Stimulated activated CD8-positive, alpha-beta memory T cell treated with anti-CD3 and anti-CD28 coated beads, Interleukin-15, amount 100 ng/mL, for 4 hours (primary cell): Measurements from ENCODE around the gene TPRKB.
"Not testable (repeated sequence)": the region's sequence is repeated elsewhere in the genome, so short reads cannot be mapped to it uniquely, and the experiment has no call there.

Source experiments
- DNase-seq, 2 donors: peaks; one replicate each; pipeline ENCODE4 v3.0.0-alpha.2; 2020; ENCODE audit warnings: low read depth in 2 of 2

TPRKB gene

GRCh38 chr2:73736855-73737779 is at the start of gene TPRKB:
TPRKB (minus strand) TSS chr2:73737345; CDS start chr2:73734569, 2,776 bp downstream.
- peak; percentile 86 to 92 for DNase-seq

GRCh38 chr2:73783883-73784282 is 46.7 kb upstream of the TPRKB start, which contains the start of gene C2orf78:
C2orf78 (plus strand) TSS chr2:73784183; CDS start chr2:73784310, 127 bp downstream.
- not testable (repeated sequence) for DNase-seq

- DNase-seq, result not testable (repeated sequence)
Observed at GRCh38 chr2:73783402-73783801, 46.3 kb upstream of the TPRKB start.

- no peak for DNase-seq
Observed at GRCh38 chr2:73780237-73780582, 43.1 kb upstream of the TPRKB start.

- DNase-seq, result peak; percentile 88 to 95
Observed at GRCh38 chr2:73779467-73780236, 42.5 kb upstream of the TPRKB start, which contains the start of gene DUSP11. DUSP11 (minus strand) TSS chr2:73780103; CDS start chr2:73779974, 129 bp downstream.

GRCh38 chr2:73778867-73779466 is 41.8 kb upstream of the TPRKB start:
- DNase-seq, result not testable (repeated sequence)

- DNase-seq, result no peak
Observed at GRCh38 chr2:73776869-73777519, 39.8 kb upstream of the TPRKB start.

GRCh38 chr2:73776381-73776780 is 39.2 kb upstream of the TPRKB start:
- DNase-seq, result no peak

- DNase-seq, result no peak
Observed at GRCh38 chr2:73772819-73773218, 35.7 kb upstream of the TPRKB start.

- no peak for DNase-seq
Observed at GRCh38 chr2:73770725-73771124, 33.6 kb upstream of the TPRKB start.

- no peak for DNase-seq
Observed at GRCh38 chr2:73766994-73767393, 29.8 kb upstream of the TPRKB start.

GRCh38 chr2:73766349-73766748 is 29.2 kb upstream of the TPRKB start:
- DNase-seq, result no peak

- DNase-seq, result no peak
Observed at GRCh38 chr2:73764945-73765344, 27.8 kb upstream of the TPRKB start.

GRCh38 chr2:73762571-73762970 is 25.4 kb upstream of the TPRKB start:
- DNase-seq, result no peak

- DNase-seq, result no peak
Observed at GRCh38 chr2:73759904-73760303, 22.8 kb upstream of the TPRKB start.

- no peak for DNase-seq
Observed at GRCh38 chr2:73759285-73759764, 22.2 kb upstream of the TPRKB start.

GRCh38 chr2:73754332-73754731 is 17.2 kb upstream of the TPRKB start:
- not testable (repeated sequence) for DNase-seq

- DNase-seq, result no peak
Observed at GRCh38 chr2:73749314-73749713, 12.2 kb upstream of the TPRKB start.

- no peak for DNase-seq
Observed at GRCh38 chr2:73746877-73747208, 9.7 kb upstream of the TPRKB start.

GRCh38 chr2:73746015-73746876 is 9.1 kb upstream of the TPRKB start:
- no peak for DNase-seq

GRCh38 chr2:73740767-73741166 is 3.6 kb upstream of the TPRKB start:
- no peak for DNase-seq
